ENCODE data around the gene SLC8A3. TPM values are rescaled to one million over a fixed set of nuclear protein-coding genes. Genes with fewer than 3 reads are reported as not detected.

Gene SLC8A3
- total and polyA plus RNA-seq, 3 donors from 2014 or later: 0.39 to 0.61 (median 0.43) TPM

DNA sequence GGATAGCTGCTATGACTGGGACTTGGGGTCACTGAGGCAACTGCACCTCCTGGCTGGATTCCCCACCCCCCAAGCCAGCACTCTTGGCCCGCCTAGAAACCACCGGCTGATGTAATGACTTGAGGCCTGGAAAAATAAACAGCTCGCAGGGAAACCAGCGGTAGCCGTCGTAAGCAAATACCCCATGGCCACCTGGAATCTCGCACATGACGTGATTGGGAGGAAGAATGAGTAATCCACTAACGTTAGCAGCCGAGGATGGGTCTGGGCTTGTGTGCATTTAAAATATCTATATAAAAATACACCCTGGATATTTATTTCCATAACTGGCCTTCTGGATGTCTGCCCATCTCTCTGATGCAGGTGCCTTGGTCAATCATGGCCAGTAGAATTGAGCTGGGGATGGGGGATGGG is 189.5 kb downstream of the SLC8A3 start:
- no peaks in the 10 kb centered on the region for H3K4me1 ChIP-seq
- no peak for DNase-seq
- intact Hi-C loops (cut with DNase I; ENCODE audit: low total_unique reads): no loop called here
- no peaks in the 10 kb centered on the region for H3K27me3 ChIP-seq
- H3K9me3 ChIP-seq: no peaks in the 10 kb centered on the region
- no peaks in the 10 kb centered on the region for H3K36me3 ChIP-seq (ENCODE audit: low read depth, missing control alignments)
- no peak overlapping the region for H3K4me3 ChIP-seq
- H3K27ac ChIP-seq: no peak overlapping the region
- 89 to 93% methylated on average over 10 of the region's 10 CpGs for WGBS, 2 donors
- TF ChIP-seq, protein P1, sequence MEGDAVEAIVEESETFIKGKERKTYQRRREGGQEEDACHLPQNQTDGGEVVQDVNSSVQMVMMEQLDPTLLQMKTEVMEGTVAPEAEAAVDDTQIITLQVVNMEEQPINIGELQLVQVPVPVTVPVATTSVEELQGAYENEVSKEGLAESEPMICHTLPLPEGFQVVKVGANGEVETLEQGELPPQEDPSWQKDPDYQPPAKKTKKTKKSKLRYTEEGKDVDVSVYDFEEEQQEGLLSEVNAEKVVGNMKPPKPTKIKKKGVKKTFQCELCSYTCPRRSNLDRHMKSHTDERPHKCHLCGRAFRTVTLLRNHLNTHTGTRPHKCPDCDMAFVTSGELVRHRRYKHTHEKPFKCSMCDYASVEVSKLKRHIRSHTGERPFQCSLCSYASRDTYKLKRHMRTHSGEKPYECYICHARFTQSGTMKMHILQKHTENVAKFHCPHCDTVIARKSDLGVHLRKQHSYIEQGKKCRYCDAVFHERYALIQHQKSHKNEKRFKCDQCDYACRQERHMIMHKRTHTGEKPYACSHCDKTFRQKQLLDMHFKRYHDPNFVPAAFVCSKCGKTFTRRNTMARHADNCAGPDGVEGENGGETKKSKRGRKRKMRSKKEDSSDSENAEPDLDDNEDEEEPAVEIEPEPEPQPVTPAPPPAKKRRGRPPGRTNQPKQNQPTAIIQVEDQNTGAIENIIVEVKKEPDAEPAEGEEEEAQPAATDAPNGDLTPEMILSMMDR (IDR thresholded peaks at IDR 0.05): no peak
- no peak for TF ChIP-seq POLR2A (IDR thresholded peaks at IDR 0.05)

DNA sequence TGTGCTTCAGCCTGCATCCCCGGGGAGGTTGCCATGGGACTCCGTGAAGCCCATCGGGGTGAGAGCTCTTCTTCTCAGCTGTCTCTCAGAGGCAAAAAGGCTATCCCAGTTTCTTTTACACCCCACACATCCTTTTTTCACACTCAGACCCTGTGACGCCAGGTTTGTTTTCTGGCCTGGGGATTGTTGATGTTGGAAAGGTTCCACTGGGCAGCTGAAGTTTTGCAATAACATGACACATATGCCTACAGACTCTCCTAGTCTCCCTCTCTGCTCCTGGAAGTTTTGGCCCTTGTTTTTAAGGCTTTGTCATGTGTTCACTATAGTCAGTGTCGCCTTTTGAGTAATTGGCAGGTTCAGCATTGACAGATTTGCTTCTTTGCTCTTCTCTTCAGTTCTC is 190.9 kb downstream of the SLC8A3 start:
- Histone ChIP-seq H3K27ac (no peak overlapping the region), H3K4me3 (no peak overlapping the region), H3K4me1 (peaks cover 12% of the 10 kb centered on the region), H3K27me3 (no peaks in the 10 kb centered on the region), H3K9me3 (no peaks in the 10 kb centered on the region), H3K36me3 (ENCODE audit: low read depth, missing control alignments) (no peaks in the 10 kb centered on the region)
- WGBS, 2 donors: 74 to 75% methylated on average over 5 of the region's 5 CpGs
- intact Hi-C loops (cut with DNase I; ENCODE audit: low total_unique reads): no loop called here
- TF ChIP-seq, protein P1 (IDR thresholded peaks at IDR 0.05): no peak
- no peak for TF ChIP-seq POLR2A (IDR thresholded peaks at IDR 0.05)
- no peak for DNase-seq

DNA sequence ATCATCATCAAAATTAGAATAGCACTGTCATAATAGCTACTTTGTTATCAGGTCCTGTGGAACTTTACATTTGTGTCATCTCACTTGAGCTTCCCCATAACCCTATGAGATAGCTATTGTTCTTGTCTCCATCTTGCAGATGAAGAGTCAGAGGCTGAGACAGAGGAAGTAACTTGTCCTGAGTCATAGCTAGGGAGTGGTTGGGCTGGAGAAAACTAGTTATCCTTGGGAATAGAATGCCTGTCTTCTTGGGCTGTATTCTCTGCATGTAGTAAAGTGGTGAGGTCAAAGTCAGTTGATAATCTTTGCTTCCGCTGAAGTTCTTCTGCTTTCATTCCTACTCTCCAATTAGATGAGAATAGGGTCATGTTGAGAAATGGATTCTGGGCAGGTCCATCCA is 192.5 kb downstream of the SLC8A3 start:
- Histone ChIP-seq H3K27ac (no peak overlapping the region), H3K27me3 (no peaks in the 10 kb centered on the region), H3K9me3 (no peaks in the 10 kb centered on the region), H3K4me3 (no peak overlapping the region), H3K4me1 (peaks cover 25% of the 10 kb centered on the region), H3K36me3 (ENCODE audit: low read depth, missing control alignments) (no peaks in the 10 kb centered on the region)
- TF ChIP-seq POLR2A (IDR thresholded peaks at IDR 0.05): no peak
- TF ChIP-seq, protein P1 (IDR thresholded peaks at IDR 0.05): no peak
- WGBS, 2 donors: 87 to 95% methylated on average over 1 of the region's 1 CpG
- intact Hi-C loops (cut with DNase I; ENCODE audit: low total_unique reads): no loop called here
- DNase-seq: no peak

Other genes starting within 250 kb of the SLC8A3 start
- 10 to 100 TPM; 13.3 to 17.8 TPM for gene COX16, start 170.7 kb upstream of the SLC8A3 start, total RNA-seq
- 24.9 TPM for gene COX16, start 170.7 kb upstream of the SLC8A3 start, polyA plus RNA-seq (ENCODE audit: insufficient read depth, low read depth, low replicate concordance)
- 10 to 100 TPM; 16.2 to 21.9 TPM for gene SYNJ2BP, start 228.1 kb upstream of the SLC8A3 start, total RNA-seq
- 59.9 TPM for gene SYNJ2BP, start 228.1 kb upstream of the SLC8A3 start, polyA plus RNA-seq (ENCODE audit: insufficient read depth, low read depth, low replicate concordance)